ENCODE measurements around the gene CPNE1. TPM values are rescaled to one million over a fixed set of nuclear protein-coding genes. Genes with fewer than 3 reads are reported as not detected.

Gene CPNE1
- total RNA-seq, 1 experiment from 2014 or later: 155 TPM

GRCh38 chr20:35702051-35702823, 37.5 kb upstream of the CPNE1 start:
- H2BK12ac ChIP-seq (ENCODE audit: insufficient read length, low read depth, low read length): no peak overlapping the region
- H3K36me3 Mint-ChIP-seq (ENCODE audit: insufficient read depth in 1 of 3, low read depth in 3 of 3): peaks cover 26 to 56% (median 43%) of the 10 kb centered on the region in 3 experiments; a peak in 6 of 7 replicates
- peak overlapping the region in 1 of 3 experiments; percentile 95; a peak in 2 of 7 replicates for H3K27ac Mint-ChIP-seq
- H3K14ac ChIP-seq (ENCODE audit: insufficient read depth, low read length): no peak overlapping the region
- no peak overlapping the region for H2AFZ ChIP-seq (ENCODE audit: low read length)
- H3K79me2 ChIP-seq (ENCODE audit: insufficient read depth, low read length): no peaks in the 10 kb centered on the region
- no peak overlapping the region for H3K4ac ChIP-seq (ENCODE audit: low read depth, low read length)
- no peak overlapping the region for H2BK15ac ChIP-seq (ENCODE audit: low read depth, low read length)
- peaks cover 8% of the 10 kb centered on the region for H3K23me2 ChIP-seq (ENCODE audit: insufficient read length, low read depth, low read length, poor library complexity, severe bottlenecking)
- H4K8ac ChIP-seq (replicated peaks; ENCODE audit: insufficient read length, low read depth, low read length): no peak overlapping the region
- no peak for TF ChIP-seq CTCF (conservative IDR thresholded peaks at IDR 0.05)
- DNase-seq: no peak
- H3K27me3 Mint-ChIP-seq (ENCODE audit: low read depth): peaks cover 2% of the 10 kb centered on the region; the same call in 1 of the 2 replicates
- no peak overlapping the region for H3K56ac ChIP-seq (ENCODE audit: insufficient read length, low read depth, low read length)
- H4K20me1 ChIP-seq (ENCODE audit: control insufficient read depth, insufficient read depth, insufficient read length): no peaks in the 10 kb centered on the region
- no CpG with 5 or more reads among the region's 12 CpGs for WGBS (ENCODE audit: extremely low coverage, insufficient read length, low lambda C conversion rate)
- no peak overlapping the region for H3K27ac ChIP-seq (ENCODE audit: insufficient read length, low read depth, low read length)
- no peaks in the 10 kb centered on the region for H3K79me1 ChIP-seq (ENCODE audit: insufficient read depth, low read depth, low read length, poor library complexity, severe bottlenecking)
- no peaks in the 10 kb centered on the region for H3K9me3 Mint-ChIP-seq
- no peak overlapping the region for H3T11ph ChIP-seq (ENCODE audit: low read length)
- no peaks in the 10 kb centered on the region for H3K4me1 ChIP-seq (ENCODE audit: insufficient read depth, low read length)
- peaks cover 17 to 18% of the 10 kb centered on the region in 2 experiments for H3K4me1 Mint-ChIP-seq
- H3K18ac ChIP-seq (ENCODE audit: insufficient read length, low read depth, low read length): no peak overlapping the region
- no peak overlapping the region for H4K5ac ChIP-seq (ENCODE audit: insufficient read length, low read depth, low read length)
- no peak overlapping the region for H2BK20ac ChIP-seq (ENCODE audit: low read depth, low read length, poor library complexity, severe bottlenecking)
- no peaks in the 10 kb centered on the region for H3K9me3 ChIP-seq (ENCODE audit: control insufficient read depth, low read depth, low read length)
- H2BK5ac ChIP-seq (ENCODE audit: insufficient read length, low read length): no peak overlapping the region
- no peak overlapping the region for H3K4me2 ChIP-seq (ENCODE audit: insufficient read depth, insufficient read length, low read length)
- H4K91ac ChIP-seq (ENCODE audit: insufficient read length, low read depth, low read length): no peak overlapping the region
- no peak overlapping the region for H2AK5ac ChIP-seq (ENCODE audit: insufficient read length, low read length)
- no peak overlapping the region for H2BK120ac ChIP-seq (ENCODE audit: low read depth, low read length, poor library complexity, severe bottlenecking)
- H3K9ac ChIP-seq (ENCODE audit: extremely low read depth, insufficient read length, low read length): no peak overlapping the region
- no peaks in the 10 kb centered on the region for H3K27me3 ChIP-seq (ENCODE audit: insufficient read depth, low read length)
- H3K4me3 Mint-ChIP-seq: no peak overlapping the region; a peak in 1 of 5 replicates
- no peak overlapping the region for H3K23ac ChIP-seq (ENCODE audit: insufficient read length, low read depth, low read length)

Measured in H9 (cell line).